ENCODE measurements around the gene DYNC2H1. TPM values are rescaled to one million over a fixed set of nuclear protein-coding genes. Genes with fewer than 3 reads are reported as not detected.
"Not testable (repeated sequence)": the region's sequence is repeated elsewhere in the genome, so short reads cannot be mapped to it uniquely, and the experiment has no call there.

DYNC2H1 gene
- total and polyA plus RNA-seq, 7 donors: 0.46 to 29.1 (median 21.3) TPM

DNA sequence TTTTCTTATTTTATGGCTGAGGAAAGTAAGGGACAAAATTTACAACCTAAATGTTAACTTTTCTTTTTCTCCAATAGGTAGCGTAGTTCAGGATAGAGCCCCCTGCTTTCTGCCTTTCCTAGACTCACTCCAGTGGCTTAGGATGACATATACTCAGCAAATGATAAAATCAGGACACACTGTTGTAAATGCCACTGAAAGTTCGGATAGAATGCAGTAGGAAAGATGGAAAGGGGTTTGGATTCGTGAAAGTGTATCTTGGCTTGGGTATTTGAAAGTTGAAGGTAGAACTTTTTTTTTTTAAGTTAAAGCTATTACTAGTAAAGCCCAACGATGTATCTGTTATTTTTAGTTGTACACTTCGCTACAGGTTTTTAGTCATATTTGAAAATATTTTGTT lies 2.2 kb downstream of the DYNC2H1 start:
- Histone ChIP-seq H3K27me3 (no peaks in the 10 kb centered on the region), H3K36me3 (peaks cover 0 to 10% (median 0%) of the 10 kb centered on the region in 4 donors), H3K27ac (no peak overlapping the region), H3K4me1 (peaks cover 0 to 23% (median 13%) of the 10 kb centered on the region in 4 donors), H3K9me3 (no peaks in the 10 kb centered on the region), H3K4me3 (no peak overlapping the region)
- intact Hi-C loops (cut with DNase I): no loop called here
- TF ChIP-seq, protein P1, sequence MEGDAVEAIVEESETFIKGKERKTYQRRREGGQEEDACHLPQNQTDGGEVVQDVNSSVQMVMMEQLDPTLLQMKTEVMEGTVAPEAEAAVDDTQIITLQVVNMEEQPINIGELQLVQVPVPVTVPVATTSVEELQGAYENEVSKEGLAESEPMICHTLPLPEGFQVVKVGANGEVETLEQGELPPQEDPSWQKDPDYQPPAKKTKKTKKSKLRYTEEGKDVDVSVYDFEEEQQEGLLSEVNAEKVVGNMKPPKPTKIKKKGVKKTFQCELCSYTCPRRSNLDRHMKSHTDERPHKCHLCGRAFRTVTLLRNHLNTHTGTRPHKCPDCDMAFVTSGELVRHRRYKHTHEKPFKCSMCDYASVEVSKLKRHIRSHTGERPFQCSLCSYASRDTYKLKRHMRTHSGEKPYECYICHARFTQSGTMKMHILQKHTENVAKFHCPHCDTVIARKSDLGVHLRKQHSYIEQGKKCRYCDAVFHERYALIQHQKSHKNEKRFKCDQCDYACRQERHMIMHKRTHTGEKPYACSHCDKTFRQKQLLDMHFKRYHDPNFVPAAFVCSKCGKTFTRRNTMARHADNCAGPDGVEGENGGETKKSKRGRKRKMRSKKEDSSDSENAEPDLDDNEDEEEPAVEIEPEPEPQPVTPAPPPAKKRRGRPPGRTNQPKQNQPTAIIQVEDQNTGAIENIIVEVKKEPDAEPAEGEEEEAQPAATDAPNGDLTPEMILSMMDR (IDR thresholded peaks at IDR 0.05): no peak
- no peak for TF ChIP-seq POLR2A (IDR thresholded peaks at IDR 0.05)
- no peak for TF ChIP-seq EP300 (IDR thresholded peaks at IDR 0.05)
- TF ChIP-seq POLR2AphosphoS5 (IDR thresholded peaks at IDR 0.05): no peak
- 90 to 94% methylated on average over 5 of the region's 5 CpGs for WGBS, 2 donors
- DNase-seq: no peak

DNA sequence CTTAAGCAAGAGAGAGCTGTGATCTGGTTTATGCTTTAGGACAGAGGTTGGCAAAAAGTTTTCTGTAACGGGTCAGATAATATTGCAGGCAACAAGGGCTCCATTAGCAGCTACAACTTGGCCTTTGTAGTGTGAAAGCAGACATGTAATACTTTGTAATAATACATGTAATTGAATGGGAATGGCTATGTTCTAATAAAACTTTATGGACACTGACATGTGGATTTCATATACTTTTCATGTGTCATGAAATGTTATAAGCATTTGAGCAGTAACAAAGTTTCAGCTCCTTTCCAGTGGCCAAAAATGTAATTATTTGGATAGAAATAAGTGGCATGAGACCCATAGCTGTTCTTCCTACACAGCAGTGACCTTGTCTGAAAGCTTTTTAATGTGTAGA lies 3.1 kb downstream of the DYNC2H1 start:
- no peaks in the 10 kb centered on the region for H3K9me3 ChIP-seq
- peaks cover 0 to 11% (median 0%) of the 10 kb centered on the region in 4 donors for H3K36me3 ChIP-seq
- intact Hi-C loops (cut with DNase I): no loop called here
- H3K27ac ChIP-seq: no peak overlapping the region
- H3K4me1 ChIP-seq: peaks cover 0 to 23% (median 13%) of the 10 kb centered on the region in 4 donors
- H3K4me3 ChIP-seq: no peak overlapping the region
- H3K27me3 ChIP-seq: no peaks in the 10 kb centered on the region
- no peak for DNase-seq
- TF ChIP-seq POLR2A (IDR thresholded peaks at IDR 0.05) (no peak), POLR2AphosphoS5 (IDR thresholded peaks at IDR 0.05) (no peak), EP300 (IDR thresholded peaks at IDR 0.05) (no peak)
- TF ChIP-seq, protein P1 (IDR thresholded peaks at IDR 0.05): no peak
- WGBS, 2 donors: 86 to 93% methylated on average over 1 of the region's 1 CpG

DNA sequence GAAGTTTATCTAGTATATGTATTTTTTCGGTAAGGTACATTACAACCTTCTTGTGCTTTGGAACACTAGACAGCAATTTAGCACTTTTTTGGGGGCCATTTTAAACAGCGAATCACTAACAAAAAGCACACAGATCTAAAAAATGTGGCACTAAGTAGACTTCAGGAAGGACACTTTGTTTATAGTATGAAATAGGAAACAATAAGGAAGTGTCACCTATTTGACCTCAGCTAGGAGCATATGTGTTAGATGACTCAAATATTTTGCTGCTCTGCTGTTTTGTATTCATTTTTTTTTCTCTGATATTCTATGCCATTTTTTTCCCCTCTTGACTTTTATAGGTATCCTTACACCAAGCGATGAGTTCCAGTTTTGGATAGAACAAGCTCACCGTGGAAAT lies 5.6 kb downstream of the DYNC2H1 start:
- H3K36me3 ChIP-seq: peaks cover 0 to 26% (median 0%) of the 10 kb centered on the region in 4 donors
- H3K4me1 ChIP-seq: peaks cover 0 to 23% (median 11%) of the 10 kb centered on the region in 4 donors
- intact Hi-C loops (cut with DNase I): no loop called here
- no peak for DNase-seq
- H3K27ac ChIP-seq: no peak overlapping the region
- TF ChIP-seq POLR2AphosphoS5 (IDR thresholded peaks at IDR 0.05) (no peak), POLR2A (IDR thresholded peaks at IDR 0.05) (no peak), EP300 (IDR thresholded peaks at IDR 0.05) (no peak)
- TF ChIP-seq, protein P1 (IDR thresholded peaks at IDR 0.05): no peak
- 94 to 96% methylated on average over 4 of the region's 4 CpGs for WGBS, 2 donors
- H3K9me3 ChIP-seq: no peaks in the 10 kb centered on the region
- no peak overlapping the region for H3K4me3 ChIP-seq
- no peaks in the 10 kb centered on the region for H3K27me3 ChIP-seq

DNA sequence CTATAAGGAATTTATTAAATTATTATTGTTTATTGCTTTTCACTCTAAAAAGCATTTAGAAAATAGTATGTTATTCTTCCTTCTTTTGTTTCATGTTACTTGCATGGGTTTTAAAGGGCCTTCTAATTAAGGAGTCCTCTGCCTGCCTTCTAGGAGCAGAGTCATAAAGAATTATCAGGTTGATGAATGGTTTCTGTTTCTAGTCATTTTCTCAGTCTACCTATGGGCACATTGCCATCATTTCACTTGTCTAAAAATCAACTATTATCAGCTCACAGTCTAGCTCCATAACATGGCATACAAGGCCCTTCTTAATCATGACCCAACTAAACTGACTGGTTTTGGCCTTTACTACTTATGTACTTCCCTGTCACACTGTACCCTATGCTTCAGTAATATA lies 16.2 kb downstream of the DYNC2H1 start:
- Histone ChIP-seq H3K4me3 (no peak overlapping the region), H3K36me3 (peaks cover 0 to 73% (median 4%) of the 10 kb centered on the region in 4 donors), H3K27me3 (no peaks in the 10 kb centered on the region), H3K4me1 (no peaks in the 10 kb centered on the region), H3K27ac (no peak overlapping the region), H3K9me3 (no peaks in the 10 kb centered on the region)
- no peak for DNase-seq
- intact Hi-C loops (cut with DNase I): no loop called here
- TF ChIP-seq POLR2AphosphoS5 (IDR thresholded peaks at IDR 0.05): no peak
- TF ChIP-seq POLR2A (IDR thresholded peaks at IDR 0.05): no peak
- TF ChIP-seq, protein P1 (IDR thresholded peaks at IDR 0.05): no peak
- TF ChIP-seq EP300 (IDR thresholded peaks at IDR 0.05): no peak

DNA sequence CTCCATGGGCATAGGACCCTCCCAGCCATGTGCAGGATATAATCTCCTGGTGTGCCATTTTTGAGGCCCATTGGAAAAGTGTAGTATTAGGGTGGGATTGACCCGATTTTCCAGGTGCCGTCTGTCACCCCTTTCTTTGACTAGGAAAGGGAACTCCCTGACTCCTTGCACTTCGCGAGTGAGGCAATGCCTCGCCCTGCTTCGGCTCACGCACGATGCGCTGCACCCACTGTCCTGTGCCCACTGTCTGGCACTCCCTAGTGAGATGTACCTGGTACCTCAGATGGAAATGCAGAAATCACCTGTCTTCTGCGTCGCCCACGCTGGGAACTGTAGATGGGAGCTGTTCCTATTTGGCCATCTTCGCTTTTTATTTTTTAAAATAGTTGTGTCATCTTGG lies 32.8 kb downstream of the DYNC2H1 start:
- 95 to 97% methylated on average over 13 of the region's 13 CpGs for WGBS, 2 donors

More for the DNA sequence above, 32.8 kb downstream of the DYNC2H1 start:
- H3K9me3 ChIP-seq; H3K4me1 ChIP-seq; H3K4me3 ChIP-seq; H3K27me3 ChIP-seq; DNase-seq; intact Hi-C loops (cut with DNase I); H3K27ac ChIP-seq: not testable (repeated sequence)
- H3K36me3 ChIP-seq: peaks cover 0 to 33% (median 7%) of the 10 kb centered on the region in 4 donors

All from sigmoid colon (tissue), 7 donors.